Amniotic stem cell (primary cell): ENCODE measurements around the gene HHIP.
"Not testable (repeated sequence)": the region's sequence is repeated elsewhere in the genome, so short reads cannot be mapped to it uniquely, and the experiment has no call there.

Source experiments
- DNase-seq: peaks from one replicate; lab custom pipeline; 2025; lab: John Stamatoyannopoulos, UW

Gene HHIP

DNA sequence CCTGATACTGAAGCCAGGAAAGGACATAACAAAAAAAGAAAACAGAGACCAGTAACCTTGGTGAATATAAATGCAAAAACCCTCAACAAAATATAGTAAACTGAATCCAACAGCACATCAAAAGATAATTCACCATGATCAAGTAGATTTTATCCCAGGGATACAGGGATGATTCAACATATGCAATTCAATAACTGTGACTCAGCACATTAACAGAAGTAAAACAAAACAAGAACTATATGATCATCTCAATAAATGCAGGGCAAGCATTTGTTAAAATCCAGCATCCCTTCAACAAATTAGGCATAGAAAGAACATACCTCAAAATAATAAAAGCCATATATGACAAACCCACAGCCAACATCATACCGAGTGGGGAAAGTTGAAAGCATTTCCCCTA lies 112.0 kb downstream of the HHIP start:
- DNase-seq, result no peak

DNA sequence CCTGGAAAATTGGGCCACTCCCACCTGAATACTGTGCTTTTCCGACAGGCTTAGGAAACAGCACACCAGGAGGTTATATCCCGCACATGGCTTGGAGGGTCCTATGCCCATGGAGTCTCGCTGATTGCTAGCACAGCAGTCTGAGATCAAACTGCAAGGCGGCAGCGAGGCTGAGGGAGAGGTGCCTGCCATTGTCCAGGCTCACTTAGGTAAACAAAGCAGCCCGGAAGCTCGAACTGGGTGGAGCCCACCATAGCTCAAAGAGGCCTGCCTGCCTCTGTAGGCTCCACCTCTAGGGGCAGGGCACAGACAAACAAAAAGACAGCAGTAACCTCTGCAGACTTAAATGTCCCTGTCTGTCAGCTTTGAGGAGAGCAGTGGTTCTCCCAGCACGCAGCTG lies 122.9 kb downstream of the HHIP start:
- not testable (repeated sequence) for DNase-seq

DNA sequence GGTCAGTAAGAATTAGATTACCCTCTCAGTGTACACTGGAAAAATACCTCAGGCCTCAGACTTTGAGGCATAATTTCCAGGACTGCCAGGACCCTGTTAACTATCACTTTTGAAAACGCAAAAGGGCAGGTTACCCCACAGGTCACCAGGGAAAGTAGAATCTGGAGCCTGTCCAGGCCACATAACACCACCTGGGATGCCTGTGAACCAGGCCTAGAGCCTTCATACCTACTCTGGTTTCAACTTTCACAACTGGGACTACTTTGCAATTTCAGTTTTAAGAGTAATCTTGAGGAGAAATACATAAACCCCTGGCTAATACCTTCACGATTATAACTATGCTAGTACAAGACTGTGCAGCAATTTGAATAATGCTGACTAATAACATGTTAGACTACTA lies 132.4 kb downstream of the HHIP start:
- no peak for DNase-seq

DNA sequence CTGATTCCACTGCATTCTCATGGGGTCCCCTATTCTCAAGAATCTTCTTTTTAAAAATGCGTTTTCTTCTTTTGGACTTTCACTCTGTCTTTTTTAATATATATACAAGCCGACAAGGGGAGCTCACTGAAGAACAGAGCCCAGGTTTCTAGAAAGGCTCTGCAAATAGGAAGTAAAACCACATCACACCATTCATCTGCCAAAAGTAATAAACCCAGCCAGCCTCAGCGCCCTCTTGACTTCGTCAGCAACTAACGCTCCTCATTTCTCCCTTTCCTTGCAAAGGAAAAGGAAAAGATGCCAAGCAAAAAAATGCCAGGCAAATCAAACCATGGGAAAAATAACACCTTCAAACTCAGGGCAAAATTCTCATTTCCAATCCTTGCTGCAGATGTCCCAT lies 136.4 kb downstream of the HHIP start:
- no peak for DNase-seq

DNA sequence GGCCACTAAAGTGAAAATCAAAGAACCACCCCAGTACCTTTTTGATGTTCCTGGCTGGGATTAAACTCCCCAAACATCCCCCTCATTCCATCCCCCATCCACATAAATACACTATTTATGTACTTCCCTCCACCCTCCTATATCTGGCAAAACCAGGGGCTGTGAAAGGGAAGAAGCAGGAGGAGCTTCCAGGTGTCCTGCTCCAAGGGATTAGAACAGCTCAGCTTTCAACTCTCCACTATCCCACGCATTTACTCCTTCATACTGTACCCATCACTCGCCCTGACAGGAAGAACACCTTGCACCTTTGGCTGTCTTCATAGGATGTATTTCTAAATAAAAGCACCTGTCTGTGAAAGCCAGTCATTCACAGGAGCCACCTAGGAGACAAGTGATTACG lies 140.0 kb downstream of the HHIP start:
- DNase-seq, result no peak

DNA sequence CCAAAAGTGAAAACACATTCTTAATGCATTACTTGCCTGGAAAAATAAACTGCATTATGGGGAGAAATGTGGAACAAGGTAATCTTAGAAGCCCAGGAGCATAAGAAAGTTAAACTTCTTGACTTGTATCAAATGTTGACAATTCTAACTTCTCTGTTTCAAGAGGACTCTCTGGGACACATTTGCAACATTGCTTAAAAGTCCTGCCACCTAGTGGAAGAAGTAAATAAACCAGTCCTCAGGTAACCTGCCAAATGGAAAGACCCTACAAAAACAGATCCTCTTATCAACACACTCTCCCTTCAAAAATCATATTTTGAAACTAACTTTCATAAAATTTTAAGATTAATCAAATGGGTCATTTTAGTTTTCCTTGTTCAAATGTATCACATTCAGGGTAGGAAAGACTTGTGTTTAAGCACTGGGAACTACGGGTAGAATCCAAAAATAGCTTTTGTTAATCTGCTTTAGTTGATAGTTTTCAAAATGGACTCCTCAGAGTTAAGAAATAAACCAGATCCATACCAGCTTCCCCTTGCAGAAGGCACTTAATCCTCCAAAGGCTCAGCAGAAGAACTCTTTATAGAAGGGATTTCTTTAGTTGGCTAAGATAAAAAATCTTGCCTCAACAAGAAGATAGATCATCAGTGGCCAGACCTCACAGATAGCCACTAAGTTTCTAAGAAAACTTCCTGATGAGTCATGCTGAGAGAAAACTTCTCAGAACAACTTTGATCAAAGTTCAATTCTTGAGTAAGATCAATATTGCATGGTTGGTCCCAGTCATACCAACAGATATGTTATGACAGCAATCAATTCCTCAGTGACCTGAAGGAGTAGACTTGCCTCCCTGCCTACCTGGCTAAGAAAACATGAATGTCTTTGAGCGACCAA lies 141.7 kb downstream of the HHIP start:
- no peak for DNase-seq

DNA sequence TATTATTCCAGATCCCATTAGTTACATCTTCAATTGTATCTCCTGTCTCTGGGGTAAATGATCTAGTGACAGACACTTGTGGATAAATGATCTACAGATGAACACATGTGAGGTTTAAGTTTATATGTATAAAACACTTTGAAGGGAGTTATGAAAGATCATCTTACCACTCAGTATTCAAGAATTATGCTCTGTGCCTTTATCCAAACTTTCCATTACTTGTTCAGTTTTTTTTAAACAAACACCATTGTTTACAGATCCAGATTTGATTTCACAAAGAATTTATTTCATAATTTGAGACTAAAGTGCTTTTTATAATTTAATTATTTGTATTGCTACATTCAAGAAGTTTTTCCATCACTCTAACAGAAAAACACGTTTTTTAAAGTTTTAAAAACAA lies 142.5 kb downstream of the HHIP start:
- no peak for DNase-seq

DNA sequence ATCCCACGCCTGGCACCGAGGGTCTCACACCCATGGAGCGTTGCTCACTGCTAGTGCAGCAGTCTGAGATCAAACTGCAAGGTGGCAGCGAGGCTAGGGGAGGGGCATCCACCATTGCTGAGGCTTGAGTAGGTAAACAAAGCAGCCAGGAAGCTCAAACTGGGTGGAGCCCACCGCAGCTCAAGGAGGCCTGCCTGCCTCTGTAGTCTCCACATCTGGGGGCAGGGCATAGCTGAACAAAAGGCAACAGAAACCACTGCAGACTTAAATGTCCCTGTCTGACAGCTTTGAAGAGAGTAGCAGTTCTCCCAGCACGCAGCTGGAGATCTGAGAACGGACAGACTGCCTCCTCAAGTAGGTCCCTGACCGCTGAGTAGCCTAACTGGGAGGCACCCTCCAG lies 146.0 kb downstream of the HHIP start:
- not testable (repeated sequence) for DNase-seq
